Astrocyte of the hippocampus (primary cell): ENCODE data around the gene STMND1.
A peak's percentile ranks its signal among the peaks of the same experiment; 100 is the strongest.
"Not testable (repeated sequence)": the region's sequence is repeated elsewhere in the genome, so short reads cannot be mapped to it uniquely, and the experiment has no call there.

Source experiments
- DNase-seq: peaks from one replicate; pipeline ENCODE4 v3.0.0; 2011; ENCODE audit warnings: low read depth, low spot score

STMND1 gene

GRCh38 chr6:17101422-17102257, at the start of gene STMND1:
STMND1 (plus strand) TSS chr6:17102050; CDS start chr6:17102258, 208 bp downstream.
- peak; percentile 72 for DNase-seq

- no peak for DNase-seq
These were observed 47.2 kb upstream of the STMND1 start for GRCh38 chr6:17054647-17055046.

GRCh38 chr6:17057322-17057721, 44.5 kb upstream of the STMND1 start:
- no peak for DNase-seq

DNA sequence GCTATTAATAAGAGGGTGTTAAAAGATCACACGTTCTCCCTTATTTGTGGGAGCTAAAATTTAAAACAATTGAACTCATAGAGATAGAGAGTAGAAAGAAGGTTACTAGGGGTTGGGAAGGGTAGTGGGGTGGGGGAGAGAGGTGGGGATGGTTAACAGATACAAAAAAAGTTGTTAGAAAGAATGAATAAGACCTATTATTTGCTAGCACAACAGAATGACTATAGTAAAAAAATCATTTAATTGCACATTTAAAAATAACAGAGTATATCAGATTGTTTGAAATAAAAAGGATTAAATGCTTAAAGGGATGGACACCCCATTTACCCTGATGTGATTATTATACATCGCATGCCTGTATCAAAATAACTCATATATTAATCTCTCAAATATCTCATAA, 43.3 kb upstream of the STMND1 start:
- no peak for DNase-seq

GRCh38 chr6:17059022-17059421, 42.8 kb upstream of the STMND1 start:
- no peak for DNase-seq

- no peak for DNase-seq
These were observed 42.0 kb upstream of the STMND1 start for GRCh38 chr6:17059850-17060249.

DNA sequence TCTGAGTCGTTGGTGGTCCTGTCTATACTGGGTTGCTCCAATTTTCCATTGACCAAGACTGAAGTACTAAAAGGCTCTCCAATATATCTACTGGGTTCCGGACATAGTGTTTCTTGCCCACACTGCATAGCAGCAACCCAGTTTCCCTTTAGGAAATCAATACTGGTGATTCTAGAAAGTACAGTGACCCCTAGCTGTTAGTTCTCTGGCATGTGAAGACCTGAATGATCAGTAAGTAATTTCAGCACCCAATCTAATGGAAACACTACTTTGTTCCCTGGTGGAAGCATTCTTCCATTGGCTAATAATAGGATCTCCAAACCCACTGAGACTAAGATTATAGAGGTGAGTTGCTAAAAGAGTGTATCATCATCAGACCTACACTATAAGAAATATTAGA, 40.8 kb upstream of the STMND1 start:
- no peak for DNase-seq

DNA sequence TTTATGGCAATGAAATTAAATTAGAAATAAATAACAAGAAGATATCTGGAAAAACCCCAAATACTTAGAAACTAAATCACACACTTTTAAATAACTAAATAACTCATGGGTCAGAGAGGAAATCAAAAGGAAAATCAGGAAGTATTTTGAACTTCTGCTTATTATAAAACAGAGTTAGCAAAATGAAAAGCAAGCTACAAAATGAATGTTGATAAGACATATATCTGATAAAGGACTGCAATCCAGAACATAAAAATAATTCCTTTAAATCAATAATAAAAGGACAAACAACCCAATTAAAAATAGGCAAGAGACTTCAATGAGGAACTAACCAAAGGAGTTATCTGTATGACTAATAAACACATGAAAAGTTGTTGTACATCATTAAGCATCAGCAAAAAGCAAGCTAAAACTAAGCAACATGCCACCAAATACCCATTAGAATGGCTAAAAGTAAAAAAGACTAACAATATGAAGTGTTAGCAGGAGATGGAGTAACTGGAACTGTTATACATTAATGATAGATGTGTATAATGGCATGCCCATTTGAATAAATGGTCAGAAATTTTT, 38.9 kb upstream of the STMND1 start:
- DNase-seq = no peak

DNA sequence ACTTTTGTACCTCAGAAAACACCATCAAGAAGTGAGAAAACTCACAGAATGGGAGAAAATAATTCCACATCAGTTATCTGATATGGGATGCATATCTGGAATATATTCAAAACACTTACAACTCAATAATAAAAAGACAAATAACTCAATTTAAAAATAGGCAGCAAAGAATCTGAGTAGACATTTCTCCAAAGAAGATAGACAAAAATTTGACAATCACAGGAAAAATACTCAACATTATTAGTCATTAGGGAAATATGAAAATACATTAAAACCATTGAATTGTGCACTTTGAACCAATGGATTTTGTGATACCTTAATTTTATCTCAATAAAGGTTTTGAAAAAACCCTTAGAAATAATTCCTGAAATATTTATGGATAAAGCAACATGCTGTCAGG, 36.9 kb upstream of the STMND1 start:
- no peak for DNase-seq

GRCh38 chr6:17066610-17067009, 35.2 kb upstream of the STMND1 start:
- no peak for DNase-seq

DNA sequence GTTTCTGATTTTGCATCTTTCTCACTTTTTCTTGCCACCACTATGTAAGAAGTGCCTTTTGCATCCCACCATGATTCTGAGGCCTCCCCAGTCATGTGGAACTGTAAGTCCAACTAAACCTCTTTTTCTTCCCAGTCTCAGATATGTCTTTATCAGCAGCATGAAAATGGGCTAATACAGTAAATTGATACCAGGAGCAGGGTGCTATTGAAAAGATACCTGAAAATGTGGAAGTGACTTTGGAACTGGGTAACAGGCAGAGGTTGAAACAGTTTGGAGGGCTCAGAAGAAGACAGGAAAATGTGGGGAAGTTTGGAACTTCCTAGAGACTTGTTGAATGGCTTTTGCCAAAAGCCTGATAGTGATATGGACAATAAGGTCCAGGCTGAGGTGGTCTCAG, 32.9 kb upstream of the STMND1 start:
- not testable (repeated sequence) for DNase-seq

DNA sequence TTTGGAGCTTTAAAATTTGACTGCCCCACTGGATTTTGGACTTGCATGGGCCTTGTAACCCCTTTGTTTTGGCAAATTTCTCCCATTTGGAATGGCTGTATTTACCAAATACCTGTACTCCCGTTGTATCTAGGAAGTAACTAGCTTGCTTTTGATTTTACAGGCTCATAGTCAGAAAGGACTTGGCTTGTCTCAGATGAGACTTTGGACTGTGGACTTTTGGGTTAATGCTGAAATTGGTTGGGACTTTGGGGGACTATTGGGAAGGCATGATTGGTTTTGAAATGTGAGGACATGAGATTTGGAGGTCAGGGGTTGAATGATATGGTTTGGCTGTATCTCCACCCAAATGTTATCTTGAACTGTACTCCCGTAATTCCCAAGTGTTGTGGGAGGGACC, 31.4 kb upstream of the STMND1 start:
- not testable (repeated sequence) for DNase-seq

GRCh38 chr6:17073596-17073995, 28.3 kb upstream of the STMND1 start:
- DNase-seq = not testable (repeated sequence)

DNA sequence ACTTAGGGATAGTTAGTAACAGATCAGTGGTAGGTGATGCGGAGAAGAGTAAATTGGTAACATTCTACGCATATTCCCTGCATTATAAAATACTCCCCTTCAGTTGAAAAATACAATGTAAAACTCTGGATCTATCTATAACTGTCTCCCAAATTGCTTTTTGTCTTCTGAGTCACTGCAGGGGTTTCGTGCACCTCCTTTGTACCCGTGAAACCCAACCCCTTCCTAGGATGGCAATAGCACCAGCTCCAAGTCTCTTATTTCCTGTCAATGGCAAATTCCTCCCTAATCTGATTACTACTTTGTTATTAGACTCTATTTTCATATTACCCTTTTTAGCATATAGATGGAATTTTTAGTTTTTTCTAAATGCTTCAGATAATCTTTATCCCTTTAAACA, 20.6 kb upstream of the STMND1 start:
- DNase-seq = no peak

- no peak for DNase-seq
These were observed 19.9 kb upstream of the STMND1 start for GRCh38 chr6:17081860-17082508.

DNA sequence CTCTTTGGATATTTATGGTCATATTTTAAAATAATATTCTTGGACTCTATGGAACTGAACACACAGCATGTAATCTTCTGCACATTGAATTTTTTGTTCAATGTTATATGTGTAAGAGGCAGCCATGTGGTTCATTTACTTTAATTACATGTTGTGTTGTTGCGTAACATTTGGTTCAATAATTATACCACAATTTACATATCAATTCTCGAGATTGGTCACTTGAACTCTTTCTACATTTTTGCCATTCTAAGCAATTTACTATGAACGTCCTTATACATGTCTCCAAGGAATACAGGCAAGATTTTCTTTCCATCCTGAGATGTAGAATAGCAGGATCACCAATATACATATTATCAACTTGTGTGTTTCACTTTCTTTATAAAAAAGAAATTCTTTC, 18.5 kb upstream of the STMND1 start:
- DNase-seq = no peak

GRCh38 chr6:17086469-17086868, 15.4 kb upstream of the STMND1 start:
- peak; percentile 86 for DNase-seq

DNA sequence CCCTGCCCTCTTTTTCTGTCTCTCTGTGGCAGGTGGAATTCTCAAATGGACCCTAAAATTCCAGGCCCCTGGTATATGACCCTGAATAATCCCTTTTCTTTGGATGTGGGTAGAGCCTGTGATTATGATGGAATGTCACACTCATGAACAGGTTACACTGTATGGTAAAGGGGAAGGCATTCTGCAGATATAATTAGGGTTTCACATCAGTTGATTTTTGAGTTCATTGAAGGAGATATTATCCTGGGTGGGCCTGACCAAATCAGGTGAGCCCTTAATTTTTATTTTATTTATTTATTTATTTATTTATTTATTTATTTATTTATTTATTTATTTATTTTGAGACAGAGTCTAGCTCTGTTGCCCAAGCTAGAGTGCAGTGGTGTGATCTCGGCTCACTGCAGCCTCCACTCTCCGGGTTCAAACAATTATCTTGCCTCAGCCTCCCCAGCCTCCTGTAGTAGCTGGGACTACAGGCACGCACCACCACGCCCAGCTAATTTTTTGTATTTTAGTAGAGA, 13.7 kb upstream of the STMND1 start:
- DNase-seq = no peak

DNA sequence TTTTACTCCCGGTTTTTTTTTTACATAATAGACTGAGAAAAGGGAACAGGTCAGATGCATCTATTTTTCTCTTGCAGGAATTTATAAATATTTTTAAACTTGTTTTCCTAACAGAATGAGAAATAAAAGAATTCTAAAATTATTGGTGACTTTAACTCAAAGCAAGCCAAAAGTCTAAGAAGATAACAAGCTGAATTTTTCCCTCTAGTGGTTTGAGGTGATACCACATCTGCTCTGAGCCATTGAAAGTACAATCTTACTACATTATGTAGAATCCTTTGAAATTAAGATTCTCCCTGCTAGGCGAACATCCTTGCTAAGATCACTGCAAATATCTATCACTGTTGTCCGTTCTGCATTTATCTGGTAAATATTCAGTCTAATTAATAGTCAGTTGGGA, 10.7 kb upstream of the STMND1 start:
- DNase-seq = peak; percentile 14

DNA sequence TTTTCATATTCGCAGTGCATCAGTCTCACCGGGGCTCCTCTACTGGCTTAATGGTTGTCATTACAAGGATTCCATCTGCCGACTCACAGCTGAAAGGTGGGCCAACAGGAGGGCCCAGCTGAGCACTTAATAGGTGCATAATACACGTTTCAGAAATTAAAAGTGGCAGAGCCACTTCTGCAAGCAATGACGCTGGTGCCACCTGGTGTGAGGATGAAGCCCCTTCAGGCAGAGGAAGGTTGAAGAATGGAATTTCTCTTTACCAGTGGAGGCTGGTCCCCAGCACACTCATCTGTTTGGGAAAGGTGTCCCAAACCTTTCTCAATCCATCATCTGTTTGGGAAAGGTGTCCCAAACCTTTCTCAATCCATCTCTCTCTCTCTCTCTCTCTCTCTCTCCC, 8.2 kb upstream of the STMND1 start:
- peak; percentile 38 for DNase-seq

GRCh38 chr6:17096096-17096495, 5.8 kb upstream of the STMND1 start:
- DNase-seq = peak; percentile 85

DNA sequence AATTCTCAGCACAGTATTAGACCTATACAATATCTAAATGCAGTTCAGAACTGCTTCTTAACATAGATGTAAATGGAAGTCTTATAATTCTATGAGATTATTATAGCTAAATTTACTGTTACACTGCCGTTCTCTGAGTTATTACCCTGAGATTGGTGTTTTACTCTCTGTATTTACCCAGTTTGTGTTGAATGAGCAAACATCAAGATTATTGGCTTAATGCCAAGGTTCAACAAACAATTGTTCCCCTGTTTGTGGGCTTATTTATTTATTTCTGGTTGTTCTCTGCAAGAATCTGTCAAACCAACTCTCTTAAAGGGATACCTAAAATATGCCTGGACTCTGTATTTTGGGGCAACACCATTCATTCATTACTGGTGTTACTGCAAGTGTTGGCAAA, 5.2 kb upstream of the STMND1 start:
- peak; percentile 35 for DNase-seq

DNA sequence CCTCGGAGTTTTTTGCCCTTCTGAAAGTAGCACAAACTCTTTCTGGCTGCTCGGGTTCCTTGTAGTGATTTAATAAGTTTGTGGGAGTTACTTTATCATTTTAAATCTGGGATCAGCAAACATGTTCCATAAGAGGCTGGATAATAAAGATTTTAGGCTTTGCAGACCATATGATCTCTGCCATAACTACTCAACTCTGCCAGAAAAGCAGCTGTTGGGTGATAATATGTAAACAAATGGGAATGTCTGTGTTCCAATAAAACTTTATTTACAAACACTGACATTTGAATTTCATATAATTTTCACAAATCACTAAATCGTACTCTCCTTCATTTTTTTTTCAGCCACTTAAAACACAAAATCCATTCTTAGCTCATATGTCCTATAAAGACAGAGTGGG, 3.9 kb upstream of the STMND1 start:
- DNase-seq = no peak
